SHP77 treated with DMSO at 0.1 percent for 48 hours (cell line): ENCODE data around the gene ZBED3.

ENCODE experiments used
- DNase-seq: peaks from one replicate; lab custom pipeline; 2025; lab: John Stamatoyannopoulos, UW

The ZBED3 gene

GRCh38 chr5:77076961-77077828 lies 9.9 kb downstream of the ZBED3 start:
- DNase-seq = no peak

- DNase-seq = no peak
These were observed 12.3 kb downstream of the ZBED3 start for GRCh38 chr5:77074745-77075144.

DNA sequence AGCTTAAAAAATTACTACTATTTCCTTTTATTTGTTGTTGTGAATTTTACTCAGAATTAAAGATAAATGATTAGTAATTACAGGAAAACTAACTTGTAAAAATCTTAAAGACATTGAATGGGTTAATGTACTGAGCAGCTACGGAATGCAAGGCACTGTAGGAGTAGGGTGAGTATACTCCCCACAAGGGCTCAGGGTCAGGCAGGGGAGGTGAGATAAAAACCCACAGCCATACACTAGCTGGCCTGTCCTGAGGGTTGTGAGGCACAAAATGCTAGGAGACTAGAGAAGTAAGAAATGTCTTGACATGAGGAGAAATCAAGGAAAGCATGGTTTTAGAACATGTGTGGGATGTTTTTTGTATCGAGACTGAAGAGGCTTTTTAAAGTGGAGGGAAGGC lies 13.4 kb downstream of the ZBED3 start:
- DNase-seq = no peak

- DNase-seq = no peak
These were observed 20.2 kb downstream of the ZBED3 start for GRCh38 chr5:77066823-77067442.

GRCh38 chr5:77066184-77066583 lies 20.9 kb downstream of the ZBED3 start:
- no peak for DNase-seq

DNA sequence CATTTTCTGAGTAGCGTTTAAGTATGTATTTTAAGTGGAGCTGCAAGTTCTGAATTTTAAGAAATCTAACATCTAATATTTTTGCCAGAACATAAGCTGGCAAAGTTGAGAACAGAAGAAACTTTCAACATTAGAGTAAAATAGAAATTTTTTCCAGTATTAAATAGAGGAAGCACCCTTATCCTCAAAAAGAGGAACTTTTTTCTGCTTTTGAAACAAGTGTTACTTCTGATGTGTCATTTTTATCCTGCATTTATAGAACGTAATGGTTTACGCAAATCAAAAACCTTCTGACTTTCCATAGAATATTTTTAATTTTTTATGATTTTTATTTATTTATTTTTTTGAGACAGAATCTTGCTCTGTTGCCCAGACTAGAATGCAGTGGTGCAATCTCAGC lies 21.8 kb downstream of the ZBED3 start:
- no peak for DNase-seq

- DNase-seq = no peak
These were observed 23.0 kb downstream of the ZBED3 start for GRCh38 chr5:77064040-77064439.

GRCh38 chr5:77046416-77047073 lies 40.5 kb downstream of the ZBED3 start:
- no peak for DNase-seq

DNA sequence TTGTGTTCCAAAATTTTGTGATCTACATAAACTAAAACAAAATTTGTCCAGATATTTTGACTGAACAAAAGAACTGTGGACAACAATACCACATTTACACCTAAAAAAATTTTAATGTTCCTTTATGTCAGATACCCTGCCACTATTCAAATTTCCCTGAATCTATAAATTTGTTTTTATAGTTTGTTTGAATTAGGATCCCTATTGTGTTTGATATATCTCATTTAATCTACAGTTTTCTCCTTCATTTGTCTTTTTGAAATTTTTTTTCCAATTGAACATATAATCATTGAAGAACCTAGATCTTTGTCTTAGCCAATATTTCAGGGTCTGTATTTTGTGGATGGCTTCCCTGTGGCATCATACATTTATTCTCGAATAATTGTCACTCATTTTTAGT lies 51.1 kb downstream of the ZBED3 start:
- DNase-seq = no peak

- DNase-seq = no peak
These were observed 53.7 kb downstream of the ZBED3 start for GRCh38 chr5:77033338-77033737.

- DNase-seq = no peak
These were observed 54.5 kb downstream of the ZBED3 start for GRCh38 chr5:77032635-77033034.

DNA sequence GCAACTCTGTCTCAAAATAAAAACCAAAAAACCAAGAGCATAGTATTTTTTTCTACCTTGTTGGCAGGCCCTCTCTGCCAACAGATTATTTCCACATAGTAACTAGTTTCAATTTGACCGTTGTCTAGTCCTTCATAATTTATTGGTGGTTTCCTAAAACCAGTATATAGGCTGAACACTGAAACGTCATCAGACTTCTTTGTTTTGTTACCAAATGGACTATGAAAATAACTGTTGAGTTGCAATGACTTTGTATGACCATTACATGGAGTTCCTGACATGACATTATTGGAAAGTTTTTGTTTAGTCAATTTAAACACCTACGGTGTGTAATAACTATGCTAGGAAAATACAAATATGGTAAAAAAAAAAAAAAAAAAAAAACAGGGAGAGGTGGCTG lies 55.2 kb downstream of the ZBED3 start:
- DNase-seq = no peak

DNA sequence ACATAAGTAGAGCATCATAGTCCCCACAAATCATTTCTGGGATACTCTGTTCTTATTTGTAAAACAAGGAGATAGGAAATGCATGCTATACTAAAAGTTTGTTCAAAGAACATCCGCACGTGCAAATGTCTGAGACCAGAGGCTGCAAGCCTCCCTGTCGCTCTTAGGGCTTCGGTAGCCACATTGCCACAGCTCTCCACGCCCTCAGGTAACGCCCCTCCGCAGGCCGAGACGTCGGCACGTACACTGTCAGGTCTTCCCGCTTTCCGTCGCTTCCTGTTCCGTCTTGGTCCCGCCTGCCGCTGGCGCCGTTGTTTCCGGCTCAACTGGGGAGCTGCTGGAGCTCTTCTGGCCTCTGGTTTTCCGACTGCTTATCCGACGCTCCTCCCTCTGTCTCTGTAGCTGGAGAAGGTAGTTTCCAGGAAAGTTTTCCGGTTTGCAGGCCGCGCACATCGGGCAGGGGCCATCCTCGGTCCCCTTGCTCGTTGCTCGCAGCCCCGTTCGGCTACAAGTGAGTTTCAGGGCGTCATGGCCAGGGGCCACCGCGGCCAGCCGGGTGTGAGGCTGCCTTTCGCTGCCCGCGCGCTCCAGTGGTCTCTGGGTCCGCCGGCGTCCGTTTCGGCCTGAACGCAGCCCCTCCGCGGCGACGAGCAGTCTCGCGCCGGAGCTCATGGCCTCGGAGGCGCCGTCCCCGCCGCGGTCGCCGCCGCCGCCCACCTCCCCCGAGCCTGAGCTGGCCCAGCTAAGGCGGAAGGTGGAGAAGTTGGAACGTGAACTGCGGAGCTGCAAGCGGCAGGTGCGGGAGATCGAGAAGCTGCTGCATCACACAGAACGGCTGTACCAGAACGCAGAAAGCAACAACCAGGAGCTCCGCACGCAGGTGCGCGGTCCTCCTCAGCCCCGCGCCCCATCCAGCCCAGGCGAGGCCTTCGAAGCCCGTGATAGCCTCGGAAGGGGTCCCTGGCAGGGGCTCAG lies 56.7 kb downstream of the ZBED3 start, which contains the start of gene AGGF1:
Gene AGGF1, plus strand, starts transcription at position 308 of the 975 bp plus-strand sequence. Its CDS starts 363 bp downstream, at position 671.
- peak; percentile 91 for DNase-seq

- no peak for DNase-seq
These were observed 57.7 kb downstream of the ZBED3 start for GRCh38 chr5:77029376-77029885.

DNA sequence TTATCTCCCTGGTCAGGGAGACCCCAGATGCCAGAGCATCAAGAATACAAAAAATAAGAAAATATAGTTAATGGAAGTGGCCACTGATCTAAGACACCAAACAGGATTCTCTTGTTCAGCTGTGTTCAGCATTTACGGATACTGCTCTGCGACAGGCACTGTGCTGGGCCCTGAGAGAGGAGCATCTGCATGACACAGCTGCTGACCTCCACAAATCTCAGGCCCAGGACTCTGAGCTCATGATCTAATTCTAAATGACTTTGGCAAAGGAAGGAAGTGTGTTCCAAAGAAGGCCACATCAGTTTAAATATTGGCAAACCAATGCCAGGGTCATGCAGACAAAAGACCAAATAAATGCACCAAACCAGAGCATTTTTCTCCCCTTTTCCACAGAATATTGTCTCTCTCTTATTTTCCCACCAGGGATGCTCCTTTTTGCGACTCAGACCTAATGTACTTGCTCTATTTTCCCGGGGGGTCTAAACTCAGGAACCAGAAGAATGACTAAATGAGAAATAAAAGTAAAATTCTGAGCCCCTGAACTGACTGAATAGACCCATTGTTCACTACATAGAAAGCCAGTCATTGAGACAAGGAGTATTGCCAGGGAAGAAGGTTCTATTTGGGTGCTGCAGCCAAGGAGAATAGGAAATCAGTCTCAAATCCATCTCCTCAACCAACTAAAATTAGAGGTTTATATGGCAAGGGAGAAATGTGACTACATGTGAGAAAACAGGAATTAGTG lies 58.3 kb downstream of the ZBED3 start:
- no peak for DNase-seq

GRCh38 chr5:77024490-77024889 lies 62.6 kb downstream of the ZBED3 start:
- DNase-seq = no peak

- no peak for DNase-seq
These were observed 64.3 kb downstream of the ZBED3 start for GRCh38 chr5:77022511-77023417.
